ENCODE data around the gene HIPK3.

HIPK3 gene

DNA sequence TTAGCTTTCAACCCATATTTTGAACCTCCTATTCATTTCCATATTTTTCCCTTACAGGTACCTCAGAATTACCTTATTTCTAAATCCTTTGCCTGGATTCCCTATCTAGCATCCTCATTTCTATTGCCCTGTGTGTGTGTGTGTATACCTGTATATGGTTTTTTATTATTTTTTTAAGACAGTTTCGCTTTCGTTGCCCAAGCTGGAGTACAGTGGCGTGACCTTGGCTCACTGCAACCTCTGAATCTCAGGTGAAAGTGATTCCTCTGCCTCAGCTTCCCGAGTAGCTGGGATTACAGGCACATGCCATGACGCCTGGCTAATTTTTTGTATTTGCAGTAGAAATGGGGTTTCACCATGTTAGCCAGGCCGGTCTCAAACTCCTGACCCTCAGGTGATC is 12.6 kb downstream of the HIPK3 start:
- TF ChIP-seq, protein P1, sequence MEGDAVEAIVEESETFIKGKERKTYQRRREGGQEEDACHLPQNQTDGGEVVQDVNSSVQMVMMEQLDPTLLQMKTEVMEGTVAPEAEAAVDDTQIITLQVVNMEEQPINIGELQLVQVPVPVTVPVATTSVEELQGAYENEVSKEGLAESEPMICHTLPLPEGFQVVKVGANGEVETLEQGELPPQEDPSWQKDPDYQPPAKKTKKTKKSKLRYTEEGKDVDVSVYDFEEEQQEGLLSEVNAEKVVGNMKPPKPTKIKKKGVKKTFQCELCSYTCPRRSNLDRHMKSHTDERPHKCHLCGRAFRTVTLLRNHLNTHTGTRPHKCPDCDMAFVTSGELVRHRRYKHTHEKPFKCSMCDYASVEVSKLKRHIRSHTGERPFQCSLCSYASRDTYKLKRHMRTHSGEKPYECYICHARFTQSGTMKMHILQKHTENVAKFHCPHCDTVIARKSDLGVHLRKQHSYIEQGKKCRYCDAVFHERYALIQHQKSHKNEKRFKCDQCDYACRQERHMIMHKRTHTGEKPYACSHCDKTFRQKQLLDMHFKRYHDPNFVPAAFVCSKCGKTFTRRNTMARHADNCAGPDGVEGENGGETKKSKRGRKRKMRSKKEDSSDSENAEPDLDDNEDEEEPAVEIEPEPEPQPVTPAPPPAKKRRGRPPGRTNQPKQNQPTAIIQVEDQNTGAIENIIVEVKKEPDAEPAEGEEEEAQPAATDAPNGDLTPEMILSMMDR (IDR thresholded peaks at IDR 0.05; ENCODE audit: control insufficient read depth, extremely low read depth, insufficient read depth): no peak
- no peak for DNase-seq (ENCODE audit: low read depth)

DNA sequence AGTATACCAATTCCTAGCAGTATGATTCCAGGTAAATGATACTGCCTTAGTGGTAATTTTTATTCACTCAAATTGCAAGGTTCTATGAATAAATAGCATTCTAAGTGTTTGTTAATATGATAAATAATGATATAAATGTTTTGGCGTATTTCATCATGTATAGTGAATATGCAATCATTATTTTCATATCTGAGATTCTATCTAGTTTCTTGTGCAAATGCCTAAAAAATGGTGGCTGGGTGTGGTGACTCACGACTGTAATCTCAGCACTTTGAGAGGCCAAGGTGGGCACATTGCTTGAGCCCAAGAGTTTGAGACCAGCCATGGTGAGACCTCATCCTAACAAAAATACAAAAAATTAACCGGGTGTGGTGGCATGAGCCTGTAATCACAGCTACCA is 13.9 kb downstream of the HIPK3 start:
- no peak overlapping the region for H3K4me3 ChIP-seq (ENCODE audit: low read depth, low read length)
- TF ChIP-seq, protein P1 (IDR thresholded peaks at IDR 0.05; ENCODE audit: control insufficient read depth, extremely low read depth, insufficient read depth): no peak
- DNase-seq (ENCODE audit: low read depth): no peak

More for the DNA sequence above, 12.6 kb downstream of the HIPK3 start:
- no peak overlapping the region for H3K4me3 ChIP-seq (ENCODE audit: low read depth, low read length)

DNA sequence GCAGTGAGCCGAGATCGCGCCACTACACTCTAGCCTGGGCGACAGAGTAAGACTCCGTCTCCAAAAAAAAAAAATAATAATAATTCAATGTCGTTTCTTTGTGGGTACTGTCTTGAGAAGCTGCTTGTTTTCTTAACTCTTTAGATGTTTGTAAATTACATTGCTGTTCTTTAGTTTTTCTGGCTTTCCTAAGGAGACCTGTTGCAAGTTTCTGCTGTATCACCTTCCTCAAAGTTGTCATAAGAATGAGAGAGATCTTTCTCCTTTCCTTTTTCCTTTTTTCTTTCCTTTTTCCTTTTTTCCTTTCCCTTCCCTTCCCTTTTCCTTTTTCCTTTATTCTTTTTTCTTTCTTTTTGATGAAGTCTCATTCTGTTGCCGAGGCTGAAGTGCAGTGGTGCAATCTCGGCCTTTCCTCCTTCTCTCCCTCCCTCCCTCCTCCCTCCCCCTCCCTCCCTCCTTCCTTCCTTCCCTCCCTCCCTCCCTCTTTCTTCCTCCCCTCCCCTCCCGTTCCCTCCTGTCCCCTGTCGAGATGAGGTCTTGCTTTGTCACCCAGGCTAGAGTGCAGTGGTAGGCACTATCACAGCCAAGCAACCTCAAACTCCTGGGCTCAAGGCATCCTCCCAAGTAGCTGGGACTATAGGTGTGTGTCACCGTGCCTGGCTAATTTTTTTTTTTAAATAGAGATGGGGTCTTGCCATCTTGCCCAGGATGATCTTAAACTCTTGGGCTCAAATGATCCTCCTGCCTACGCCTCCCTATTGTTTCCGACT is 15.3 kb downstream of the HIPK3 start:
- no peak overlapping the region for H3K4me3 ChIP-seq (ENCODE audit: low read depth, low read length)
- TF ChIP-seq, protein P1 (IDR thresholded peaks at IDR 0.05; ENCODE audit: control insufficient read depth, extremely low read depth, insufficient read depth): no peak
- DNase-seq (ENCODE audit: low read depth): no peak

DNA sequence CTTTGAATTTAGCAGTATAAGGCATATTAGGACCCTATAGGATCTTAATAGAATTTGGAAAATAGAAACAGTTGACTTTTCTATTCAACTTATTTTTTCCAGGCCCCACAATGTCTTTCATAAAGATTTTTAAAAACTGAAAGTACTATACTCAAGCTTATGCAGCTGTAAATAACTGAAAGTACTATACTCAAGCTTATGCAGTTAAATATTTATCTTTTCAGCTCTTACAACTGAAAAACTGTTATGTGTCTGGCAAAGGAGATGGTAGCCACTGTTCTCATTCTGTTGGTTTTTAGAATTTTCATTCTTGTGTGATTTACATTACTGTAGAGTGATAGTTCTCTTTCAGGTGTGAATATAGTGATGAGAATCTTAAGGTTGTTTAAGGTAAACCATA is 16.5 kb downstream of the HIPK3 start:
- H3K4me3 ChIP-seq (ENCODE audit: low read depth, low read length): no peak overlapping the region
- TF ChIP-seq, protein P1 (IDR thresholded peaks at IDR 0.05; ENCODE audit: control insufficient read depth, extremely low read depth, insufficient read depth): no peak
- DNase-seq (ENCODE audit: low read depth): no peak

DNA sequence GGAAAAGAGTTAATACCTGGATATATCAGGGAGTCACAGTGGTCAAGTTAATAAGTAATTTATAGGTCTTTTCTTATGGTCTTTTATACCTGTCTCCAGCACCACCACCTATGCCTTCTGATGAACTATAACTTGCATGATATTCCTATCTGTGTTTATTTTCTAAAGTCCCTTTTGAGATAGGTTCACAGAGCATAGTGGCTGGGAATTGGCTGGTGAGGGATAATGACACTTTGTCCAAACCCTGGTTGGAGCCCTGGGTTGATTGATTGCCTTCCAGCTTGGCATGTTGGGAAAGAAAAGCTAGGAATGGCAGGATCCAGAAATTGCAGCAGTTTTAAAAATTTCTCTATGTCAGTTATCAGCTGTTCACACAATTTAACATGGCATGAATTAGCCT is 23.2 kb downstream of the HIPK3 start:
- TF ChIP-seq, protein P1 (IDR thresholded peaks at IDR 0.05; ENCODE audit: control insufficient read depth, extremely low read depth, insufficient read depth): no peak
- no peak for DNase-seq (ENCODE audit: low read depth)

DNA sequence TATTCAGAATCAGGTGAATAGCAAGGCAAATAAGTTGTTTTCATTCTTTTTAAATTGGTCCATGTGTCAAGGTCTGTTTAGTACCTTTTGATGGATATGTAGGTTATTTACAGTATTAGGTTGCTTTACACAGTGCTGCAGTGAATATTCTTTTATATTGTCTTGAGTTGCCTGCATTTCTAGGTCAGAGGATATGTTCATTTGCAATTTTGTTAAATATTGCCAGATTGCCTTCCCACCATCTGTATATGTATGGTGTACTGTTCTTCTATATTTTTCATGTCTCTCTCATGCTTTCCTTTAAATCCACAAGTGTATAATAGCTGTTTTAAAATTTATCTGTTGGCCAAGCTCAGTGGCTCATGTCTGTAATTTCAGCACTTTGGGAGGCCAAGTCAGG is 24.6 kb downstream of the HIPK3 start:
- DNase-seq (ENCODE audit: low read depth): no peak
- TF ChIP-seq, protein P1 (IDR thresholded peaks at IDR 0.05; ENCODE audit: control insufficient read depth, extremely low read depth, insufficient read depth): no peak
- no peak overlapping the region for H3K4me3 ChIP-seq (ENCODE audit: low read depth, low read length)

More for the DNA sequence above, 23.2 kb downstream of the HIPK3 start:
- H3K4me3 ChIP-seq (ENCODE audit: low read depth, low read length): no peak overlapping the region

DNA sequence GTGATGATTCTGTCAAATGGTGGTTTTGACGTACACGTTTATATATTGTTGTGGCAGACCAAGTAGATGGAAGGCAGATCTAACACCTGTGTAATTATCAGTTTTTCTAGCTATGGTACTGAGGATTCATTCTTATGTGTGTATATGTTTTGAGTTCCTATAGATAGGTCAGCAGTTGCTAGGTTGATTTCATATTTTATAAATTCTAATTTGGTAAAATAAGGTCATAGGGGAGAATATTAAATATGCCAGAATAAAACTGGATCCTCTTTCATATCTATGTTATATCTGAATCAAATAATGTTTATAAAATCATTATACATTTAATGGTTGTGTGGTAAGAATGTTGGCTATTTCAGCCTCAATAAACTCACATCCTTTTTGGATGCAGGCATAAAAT is 27.6 kb downstream of the HIPK3 start:
- TF ChIP-seq, protein P1 (IDR thresholded peaks at IDR 0.05; ENCODE audit: control insufficient read depth, extremely low read depth, insufficient read depth): no peak
- no peak for DNase-seq (ENCODE audit: low read depth)
- H3K4me3 ChIP-seq (ENCODE audit: low read depth, low read length): no peak overlapping the region
